NCI-H526 (cell line): Measurements from ENCODE around the gene PNLDC1.
"Not testable (repeated sequence)": the region's sequence is repeated elsewhere in the genome, so short reads cannot be mapped to it uniquely, and the experiment has no call there.

Experiments
- DNase-seq, 2 experiments: peaks; one replicate each; lab custom pipeline; 2025; lab: John Stamatoyannopoulos, UW

Gene PNLDC1

GRCh38 chr6:159778542-159779103, 21.5 kb upstream of the PNLDC1 start:
- DNase-seq, result no peak

GRCh38 chr6:159788276-159788675, 11.8 kb upstream of the PNLDC1 start:
- no peak for DNase-seq

- DNase-seq, result peak in 1 of 2 experiments; percentile 33
These were observed 11.2 kb upstream of the PNLDC1 start for GRCh38 chr6:159788753-159789376.

GRCh38 chr6:159789377-159790148, 10.5 kb upstream of the PNLDC1 start, which contains the start of gene TCP1:
TSS of gene TCP1 (minus strand) at chr6:159789602. CDS start at chr6:159789468, 134 bp downstream.
- DNase-seq, result peak; percentile 98 to 99

GRCh38 chr6:159790149-159790955, 9.7 kb upstream of the PNLDC1 start, which contains the start of gene MRPL18:
TSS of gene MRPL18 (plus strand) at chr6:159790467. CDS start at chr6:159790588, 121 bp downstream.
- peak; percentile 97 to 98 for DNase-seq

- peak in 1 of 2 experiments; percentile 44 for DNase-seq
These were observed 9.0 kb upstream of the PNLDC1 start for GRCh38 chr6:159790956-159791598.

- DNase-seq, result not testable (repeated sequence)
These were observed 5.1 kb upstream of the PNLDC1 start for GRCh38 chr6:159794976-159795375.

- no peak for DNase-seq
These were observed 2.5 kb upstream of the PNLDC1 start for GRCh38 chr6:159797554-159797953.

GRCh38 chr6:159801935-159802334, 1.9 kb downstream of the PNLDC1 start:
- no peak for DNase-seq

- no peak for DNase-seq
These were observed 4.4 kb downstream of the PNLDC1 start for GRCh38 chr6:159804504-159804903.

- no peak for DNase-seq
These were observed 5.5 kb downstream of the PNLDC1 start for GRCh38 chr6:159805440-159806020.

- no peak for DNase-seq
These were observed 6.0 kb downstream of the PNLDC1 start for GRCh38 chr6:159806021-159806458.

GRCh38 chr6:159807150-159807858, 7.2 kb downstream of the PNLDC1 start:
- DNase-seq, result no peak

- no peak for DNase-seq
These were observed 8.6 kb downstream of the PNLDC1 start for GRCh38 chr6:159808647-159809046.

GRCh38 chr6:159809149-159809548, 9.1 kb downstream of the PNLDC1 start:
- DNase-seq, result no peak

- DNase-seq, result no peak
These were observed 13.7 kb downstream of the PNLDC1 start for GRCh38 chr6:159813781-159814180.

GRCh38 chr6:159815410-159815809, 15.3 kb downstream of the PNLDC1 start:
- no peak for DNase-seq

- not testable (repeated sequence) for DNase-seq
These were observed 16.7 kb downstream of the PNLDC1 start for GRCh38 chr6:159816775-159817174.

GRCh38 chr6:159817951-159818739, 18.1 kb downstream of the PNLDC1 start:
- DNase-seq, result no peak

GRCh38 chr6:159819098-159819497, 19.0 kb downstream of the PNLDC1 start:
- DNase-seq, result no peak
